HL-60 (cell line): ENCODE measurements around the gene VAMP8.

Experiments
- GABPA ChIP-seq: IDR thresholded peaks from 2 replicates; pipeline ENCODE4 v1.6.1; 2012; ENCODE audit warnings: low read depth
- POLR2AphosphoS5 ChIP-seq: IDR thresholded peaks from 2 replicates; pipeline ENCODE4 v1.6.1; 2012; ENCODE audit warnings: low read depth
- SPI1 ChIP-seq: IDR thresholded peaks from 2 replicates; pipeline ENCODE4 v1.6.1; 2012; ENCODE audit warnings: low read depth, mild to moderate bottlenecking, borderline replicate concordance
- TF ChIP-seq, protein P1 (sequence below): IDR thresholded peaks from one replicate; pipeline ENCODE4 v1.5.1; 2011; ENCODE audit warnings: low read length, control low read depth, inconsistent platforms; ENCODE audit not compliant: insufficient read depth
- TF ChIP-seq, protein P2 (sequence below): IDR thresholded peaks from 2 replicates; pipeline ENCODE4 v1.6.1; 2012; ENCODE audit warnings: low read depth; ENCODE audit not compliant: insufficient replicate concordance

- TF ChIP-seq, protein P1, sequence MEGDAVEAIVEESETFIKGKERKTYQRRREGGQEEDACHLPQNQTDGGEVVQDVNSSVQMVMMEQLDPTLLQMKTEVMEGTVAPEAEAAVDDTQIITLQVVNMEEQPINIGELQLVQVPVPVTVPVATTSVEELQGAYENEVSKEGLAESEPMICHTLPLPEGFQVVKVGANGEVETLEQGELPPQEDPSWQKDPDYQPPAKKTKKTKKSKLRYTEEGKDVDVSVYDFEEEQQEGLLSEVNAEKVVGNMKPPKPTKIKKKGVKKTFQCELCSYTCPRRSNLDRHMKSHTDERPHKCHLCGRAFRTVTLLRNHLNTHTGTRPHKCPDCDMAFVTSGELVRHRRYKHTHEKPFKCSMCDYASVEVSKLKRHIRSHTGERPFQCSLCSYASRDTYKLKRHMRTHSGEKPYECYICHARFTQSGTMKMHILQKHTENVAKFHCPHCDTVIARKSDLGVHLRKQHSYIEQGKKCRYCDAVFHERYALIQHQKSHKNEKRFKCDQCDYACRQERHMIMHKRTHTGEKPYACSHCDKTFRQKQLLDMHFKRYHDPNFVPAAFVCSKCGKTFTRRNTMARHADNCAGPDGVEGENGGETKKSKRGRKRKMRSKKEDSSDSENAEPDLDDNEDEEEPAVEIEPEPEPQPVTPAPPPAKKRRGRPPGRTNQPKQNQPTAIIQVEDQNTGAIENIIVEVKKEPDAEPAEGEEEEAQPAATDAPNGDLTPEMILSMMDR = no peak
- TF ChIP-seq SPI1 = no peak
- TF ChIP-seq GABPA = no peak
- TF ChIP-seq, protein P2, sequence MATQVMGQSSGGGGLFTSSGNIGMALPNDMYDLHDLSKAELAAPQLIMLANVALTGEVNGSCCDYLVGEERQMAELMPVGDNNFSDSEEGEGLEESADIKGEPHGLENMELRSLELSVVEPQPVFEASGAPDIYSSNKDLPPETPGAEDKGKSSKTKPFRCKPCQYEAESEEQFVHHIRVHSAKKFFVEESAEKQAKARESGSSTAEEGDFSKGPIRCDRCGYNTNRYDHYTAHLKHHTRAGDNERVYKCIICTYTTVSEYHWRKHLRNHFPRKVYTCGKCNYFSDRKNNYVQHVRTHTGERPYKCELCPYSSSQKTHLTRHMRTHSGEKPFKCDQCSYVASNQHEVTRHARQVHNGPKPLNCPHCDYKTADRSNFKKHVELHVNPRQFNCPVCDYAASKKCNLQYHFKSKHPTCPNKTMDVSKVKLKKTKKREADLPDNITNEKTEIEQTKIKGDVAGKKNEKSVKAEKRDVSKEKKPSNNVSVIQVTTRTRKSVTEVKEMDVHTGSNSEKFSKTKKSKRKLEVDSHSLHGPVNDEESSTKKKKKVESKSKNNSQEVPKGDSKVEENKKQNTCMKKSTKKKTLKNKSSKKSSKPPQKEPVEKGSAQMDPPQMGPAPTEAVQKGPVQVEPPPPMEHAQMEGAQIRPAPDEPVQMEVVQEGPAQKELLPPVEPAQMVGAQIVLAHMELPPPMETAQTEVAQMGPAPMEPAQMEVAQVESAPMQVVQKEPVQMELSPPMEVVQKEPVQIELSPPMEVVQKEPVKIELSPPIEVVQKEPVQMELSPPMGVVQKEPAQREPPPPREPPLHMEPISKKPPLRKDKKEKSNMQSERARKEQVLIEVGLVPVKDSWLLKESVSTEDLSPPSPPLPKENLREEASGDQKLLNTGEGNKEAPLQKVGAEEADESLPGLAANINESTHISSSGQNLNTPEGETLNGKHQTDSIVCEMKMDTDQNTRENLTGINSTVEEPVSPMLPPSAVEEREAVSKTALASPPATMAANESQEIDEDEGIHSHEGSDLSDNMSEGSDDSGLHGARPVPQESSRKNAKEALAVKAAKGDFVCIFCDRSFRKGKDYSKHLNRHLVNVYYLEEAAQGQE = no peak
- TF ChIP-seq POLR2AphosphoS5 = no peak
These were observed 19.9 kb downstream of the VAMP8 start for GRCh38 chr2:85597241-85597640.
